ENCODE data around the gene SFMBT1. TPM values are rescaled to one million over a fixed set of nuclear protein-coding genes. Genes with fewer than 3 reads are reported as not detected.

Gene SFMBT1
- total RNA-seq, 1 donor from 2014 or later = 19.7 TPM

DNA sequence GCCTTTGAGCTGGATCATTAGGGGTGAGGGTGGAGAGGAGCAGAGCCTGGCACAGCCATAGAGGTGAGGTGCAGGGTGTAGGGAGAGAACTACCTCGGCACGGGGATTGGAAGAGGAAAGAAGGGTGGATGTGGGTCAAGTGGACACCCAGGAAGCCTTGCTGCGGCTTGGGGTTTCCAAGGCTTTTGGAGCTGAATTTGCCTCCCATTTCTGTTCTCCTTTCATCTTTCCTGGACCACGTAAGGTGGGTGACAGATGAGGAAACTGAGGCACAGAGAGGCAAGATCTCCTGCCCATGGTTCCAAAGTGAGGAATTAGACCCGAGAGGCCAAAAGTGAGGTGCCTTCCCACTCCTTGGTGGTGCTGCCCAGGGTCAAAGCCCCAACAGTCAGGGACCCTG lies 35.4 kb upstream of the SFMBT1 start:
- no peak for DNase-seq (ENCODE audit: low spot score, unreplicated experiment)
- no peak overlapping the region for H3K27ac Mint-ChIP-seq
- H3K4me1 Mint-ChIP-seq (ENCODE audit: low read depth) = peaks cover 17% of the 10 kb centered on the region
- TF ChIP-seq, protein P1, sequence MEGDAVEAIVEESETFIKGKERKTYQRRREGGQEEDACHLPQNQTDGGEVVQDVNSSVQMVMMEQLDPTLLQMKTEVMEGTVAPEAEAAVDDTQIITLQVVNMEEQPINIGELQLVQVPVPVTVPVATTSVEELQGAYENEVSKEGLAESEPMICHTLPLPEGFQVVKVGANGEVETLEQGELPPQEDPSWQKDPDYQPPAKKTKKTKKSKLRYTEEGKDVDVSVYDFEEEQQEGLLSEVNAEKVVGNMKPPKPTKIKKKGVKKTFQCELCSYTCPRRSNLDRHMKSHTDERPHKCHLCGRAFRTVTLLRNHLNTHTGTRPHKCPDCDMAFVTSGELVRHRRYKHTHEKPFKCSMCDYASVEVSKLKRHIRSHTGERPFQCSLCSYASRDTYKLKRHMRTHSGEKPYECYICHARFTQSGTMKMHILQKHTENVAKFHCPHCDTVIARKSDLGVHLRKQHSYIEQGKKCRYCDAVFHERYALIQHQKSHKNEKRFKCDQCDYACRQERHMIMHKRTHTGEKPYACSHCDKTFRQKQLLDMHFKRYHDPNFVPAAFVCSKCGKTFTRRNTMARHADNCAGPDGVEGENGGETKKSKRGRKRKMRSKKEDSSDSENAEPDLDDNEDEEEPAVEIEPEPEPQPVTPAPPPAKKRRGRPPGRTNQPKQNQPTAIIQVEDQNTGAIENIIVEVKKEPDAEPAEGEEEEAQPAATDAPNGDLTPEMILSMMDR (IDR thresholded peaks at IDR 0.05; ENCODE audit: unreplicated experiment) = no peak
- no peak overlapping the region for H3K4me3 Mint-ChIP-seq (ENCODE audit: low read depth)
- no peaks in the 10 kb centered on the region for H3K36me3 Mint-ChIP-seq (ENCODE audit: insufficient read depth)
- no peaks in the 10 kb centered on the region for H3K9me3 Mint-ChIP-seq (ENCODE audit: low read depth)
- no peaks in the 10 kb centered on the region for H3K27me3 Mint-ChIP-seq

DNA sequence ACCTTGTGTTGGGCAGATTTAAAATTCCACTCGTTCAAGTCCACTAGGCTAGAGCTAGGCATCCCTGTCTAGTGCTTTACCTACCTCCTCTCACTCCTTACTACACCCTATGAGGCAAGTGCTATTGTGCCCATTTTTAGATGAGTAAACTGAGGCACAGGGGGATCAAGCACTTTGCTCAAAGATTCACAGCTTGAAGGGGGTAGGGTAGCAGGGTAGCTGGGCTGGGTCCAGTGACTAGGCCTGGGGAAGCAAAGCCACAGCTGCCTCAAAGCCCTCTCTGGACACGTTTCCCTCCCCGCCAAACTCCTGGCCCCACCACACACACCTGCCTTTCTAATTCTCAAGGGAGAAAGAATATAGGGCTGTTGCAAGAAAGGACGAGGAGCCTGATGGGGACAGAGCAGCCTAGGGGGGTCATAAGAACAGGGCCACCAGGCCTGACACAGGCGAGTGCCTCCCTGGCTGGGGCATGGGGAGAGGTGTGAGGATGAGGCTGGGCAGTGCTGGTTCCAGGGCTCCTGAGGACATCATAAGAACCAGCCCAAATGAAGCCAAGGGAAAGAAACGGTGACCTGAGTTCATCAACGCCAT lies 34.8 kb upstream of the SFMBT1 start:
- Mint-ChIP-seq H3K36me3 (ENCODE audit: insufficient read depth) (no peaks in the 10 kb centered on the region), H3K27ac (no peak overlapping the region), H3K9me3 (ENCODE audit: low read depth) (no peaks in the 10 kb centered on the region), H3K27me3 (no peaks in the 10 kb centered on the region), H3K4me3 (ENCODE audit: low read depth) (no peak overlapping the region), H3K4me1 (ENCODE audit: low read depth) (peaks cover 16% of the 10 kb centered on the region)
- DNase-seq (ENCODE audit: low spot score, unreplicated experiment) = no peak
- TF ChIP-seq, protein P1 (IDR thresholded peaks at IDR 0.05; ENCODE audit: unreplicated experiment) = no peak

DNA sequence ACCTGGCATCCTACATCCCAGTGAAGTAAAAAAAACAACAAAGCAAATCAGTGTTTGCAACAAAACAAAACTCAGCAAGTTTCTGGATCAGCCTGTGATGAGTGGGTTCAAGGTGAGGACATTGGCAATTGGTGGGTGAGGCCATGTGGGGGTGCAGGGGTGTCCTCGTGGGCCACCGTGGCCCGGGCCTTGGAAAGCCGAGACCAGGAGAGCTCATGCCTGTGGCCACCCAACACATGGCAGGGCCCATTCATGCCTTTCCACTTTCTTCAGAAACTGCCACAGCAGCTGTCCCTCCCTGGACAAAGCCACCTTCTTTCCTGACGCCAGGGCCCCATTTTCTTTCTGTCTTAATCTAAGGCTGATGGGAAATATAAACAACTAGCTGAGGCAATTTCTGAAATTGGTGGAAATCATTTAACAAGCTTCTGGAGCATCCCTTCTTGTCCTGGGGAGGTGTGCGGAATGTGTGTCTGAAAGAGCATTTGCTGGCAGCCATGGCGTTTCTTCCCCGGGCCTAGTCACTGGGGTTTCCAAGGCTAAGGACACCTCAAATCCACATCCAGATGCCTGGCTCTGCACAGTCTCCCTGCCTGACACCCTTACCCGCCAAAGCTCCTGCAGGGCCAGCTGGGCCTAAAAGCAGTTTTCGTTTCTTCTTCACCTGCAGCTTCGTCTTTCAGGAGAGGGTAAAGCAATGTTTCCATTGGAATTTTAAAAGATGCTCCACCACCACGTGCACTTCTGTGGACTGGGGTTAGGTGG lies 34.1 kb upstream of the SFMBT1 start:
- peaks cover 13% of the 10 kb centered on the region for H3K4me1 Mint-ChIP-seq (ENCODE audit: low read depth)
- no peaks in the 10 kb centered on the region for H3K9me3 Mint-ChIP-seq (ENCODE audit: low read depth)
- no peak overlapping the region for H3K27ac Mint-ChIP-seq
- no peaks in the 10 kb centered on the region for H3K27me3 Mint-ChIP-seq
- no peak overlapping the region for H3K4me3 Mint-ChIP-seq (ENCODE audit: low read depth)
- TF ChIP-seq, protein P1 (IDR thresholded peaks at IDR 0.05; ENCODE audit: unreplicated experiment) = no peak
- DNase-seq (ENCODE audit: low spot score, unreplicated experiment) = no peak
- no peaks in the 10 kb centered on the region for H3K36me3 Mint-ChIP-seq (ENCODE audit: insufficient read depth)

DNA sequence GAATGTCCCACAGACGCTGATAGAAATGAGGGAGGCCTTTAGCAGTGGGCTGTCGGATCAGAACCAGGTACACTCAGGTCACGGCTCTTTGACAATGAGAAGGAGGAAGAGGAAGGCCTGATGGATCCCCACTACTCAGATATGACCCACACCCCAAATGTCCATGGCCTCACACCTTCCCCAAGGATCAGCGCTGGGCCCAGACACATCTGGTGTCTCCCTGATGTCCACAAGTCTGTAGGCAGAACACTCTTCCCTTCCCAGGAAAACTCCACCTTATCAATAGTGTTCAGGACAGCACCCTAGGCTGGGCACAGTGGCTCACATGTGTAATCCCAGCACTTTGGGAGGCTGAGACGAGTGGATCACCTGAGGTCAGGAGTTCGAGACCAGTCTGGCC lies 33.3 kb upstream of the SFMBT1 start:
- TF ChIP-seq, protein P1 (IDR thresholded peaks at IDR 0.05; ENCODE audit: unreplicated experiment) = no peak
- H3K27ac Mint-ChIP-seq = no peak overlapping the region
- H3K4me1 Mint-ChIP-seq (ENCODE audit: low read depth) = peaks cover 5% of the 10 kb centered on the region
- H3K4me3 Mint-ChIP-seq (ENCODE audit: low read depth) = no peak overlapping the region
- no peaks in the 10 kb centered on the region for H3K27me3 Mint-ChIP-seq
- no peaks in the 10 kb centered on the region for H3K36me3 Mint-ChIP-seq (ENCODE audit: insufficient read depth)
- DNase-seq (ENCODE audit: low spot score, unreplicated experiment) = no peak
- no peaks in the 10 kb centered on the region for H3K9me3 Mint-ChIP-seq (ENCODE audit: low read depth)

DNA sequence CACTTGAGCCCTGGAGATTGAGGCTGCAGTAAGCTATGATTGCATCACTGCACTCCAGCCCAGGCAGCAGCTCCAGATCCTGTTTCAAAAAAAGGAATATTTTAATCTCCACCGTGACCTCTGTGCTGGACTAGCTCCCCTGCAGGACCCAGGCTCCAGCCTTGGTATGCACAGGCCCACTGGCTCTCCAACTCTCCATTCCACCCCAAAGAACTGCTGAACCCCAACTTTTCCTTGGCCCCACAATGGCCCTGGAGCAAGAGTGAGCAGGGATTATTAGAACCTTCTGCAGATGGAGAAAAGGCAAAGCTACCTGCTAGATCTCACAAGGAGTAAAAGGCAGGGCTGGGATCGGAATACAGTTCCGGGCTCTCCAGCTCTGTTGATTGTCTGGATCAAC lies 32.8 kb upstream of the SFMBT1 start:
- H3K4me1 Mint-ChIP-seq (ENCODE audit: low read depth) = no peaks in the 10 kb centered on the region
- TF ChIP-seq, protein P1 (IDR thresholded peaks at IDR 0.05; ENCODE audit: unreplicated experiment) = no peak
- no peaks in the 10 kb centered on the region for H3K36me3 Mint-ChIP-seq (ENCODE audit: insufficient read depth)
- DNase-seq (ENCODE audit: low spot score, unreplicated experiment) = no peak
- H3K27ac Mint-ChIP-seq = no peak overlapping the region
- no peaks in the 10 kb centered on the region for H3K9me3 Mint-ChIP-seq (ENCODE audit: low read depth)
- H3K4me3 Mint-ChIP-seq (ENCODE audit: low read depth) = no peak overlapping the region
- H3K27me3 Mint-ChIP-seq = no peaks in the 10 kb centered on the region
